WERI-Rb-1 (cell line): ENCODE measurements around the gene ADAT3.

Experiments
- DNase-seq: peaks from one replicate; pipeline ENCODE4 v3.0.0-alpha.2; 2020
- H3K27ac ChIP-seq: fragments of 250-450 bp; sonication (Bioruptor Pico); 2 replicates; pipeline ENCODE4 v1.5.1; 2020; ENCODE audit warnings: mild to moderate bottlenecking, moderate library complexity
- H3K27me3 ChIP-seq: fragments of 250-450 bp; sonication (Bioruptor Pico); 2 replicates; pipeline ENCODE4 v1.5.1; 2021; ENCODE audit warnings: mild to moderate bottlenecking, low read depth, moderate library complexity; ENCODE audit not compliant: insufficient read depth, severe bottlenecking
- H3K36me3 ChIP-seq: fragments of 250-450 bp; sonication (Bioruptor Pico); 2 replicates; pipeline ENCODE4 v1.5.1; 2020; ENCODE audit warnings: mild to moderate bottlenecking, moderate library complexity
- H3K4me3 ChIP-seq: 2 replicates; pipeline ENCODE4 v1.5.1; 2011; ENCODE audit warnings: low read depth, mild to moderate bottlenecking, control low read depth, low read length
- H3K9me3 ChIP-seq: fragments of 250-450 bp; sonication (Bioruptor Pico); 2 replicates; pipeline ENCODE4 v1.5.1; 2021; ENCODE audit warnings: mild to moderate bottlenecking, moderate library complexity; ENCODE audit not compliant: severe bottlenecking
- TF ChIP-seq, protein P1 (sequence below): IDR thresholded peaks from 2 replicates; pipeline ENCODE4 v1.5.1; 2011; ENCODE audit warnings: low read depth, mild to moderate bottlenecking, control low read depth, inconsistent platforms, low read length

The ADAT3 gene

DNA sequence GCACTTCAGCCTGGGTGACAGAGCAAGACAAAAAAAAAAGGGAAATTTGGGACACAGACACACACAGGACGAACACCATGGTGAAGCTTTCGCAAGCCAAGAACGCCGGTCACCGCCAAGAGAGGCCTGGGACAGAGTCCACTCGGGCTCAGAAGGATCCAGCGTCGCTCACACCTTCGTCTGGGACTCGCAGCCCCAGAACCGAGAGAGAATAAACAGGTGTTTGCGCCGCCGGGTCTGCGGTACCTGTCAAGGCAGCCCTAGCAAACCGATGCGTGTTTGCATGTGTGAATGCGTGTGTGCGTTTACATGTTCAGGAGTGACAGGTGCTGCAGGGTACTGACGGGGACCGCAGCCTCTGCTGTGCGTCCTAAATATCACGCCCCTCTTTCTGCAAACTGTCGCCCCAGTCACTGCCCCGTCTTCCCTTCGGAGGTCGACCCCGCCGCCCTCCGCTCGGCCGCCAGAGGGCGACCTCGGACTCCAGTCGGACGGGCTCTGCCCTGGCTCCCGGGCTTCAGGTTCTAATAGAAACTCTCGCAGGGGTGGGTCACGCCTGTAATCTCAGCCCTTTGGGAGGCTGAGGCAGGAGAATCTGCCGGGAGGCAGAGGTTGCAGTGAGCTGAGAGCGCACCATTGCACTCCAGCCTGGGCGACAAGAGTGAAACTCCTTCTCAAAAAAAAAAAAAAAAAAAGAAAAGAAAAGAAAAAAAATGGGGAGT, 24.0 kb downstream of the ADAT3 start:
- Histone ChIP-seq H3K27ac (no peak overlapping the region), H3K9me3 (peaks cover 16% of the 10 kb centered on the region), H3K27me3 (peaks cover 3% of the 10 kb centered on the region), H3K4me3 (peak overlapping the region; percentile 8), H3K36me3 (peaks cover 9% of the 10 kb centered on the region)
- TF ChIP-seq, protein P1, sequence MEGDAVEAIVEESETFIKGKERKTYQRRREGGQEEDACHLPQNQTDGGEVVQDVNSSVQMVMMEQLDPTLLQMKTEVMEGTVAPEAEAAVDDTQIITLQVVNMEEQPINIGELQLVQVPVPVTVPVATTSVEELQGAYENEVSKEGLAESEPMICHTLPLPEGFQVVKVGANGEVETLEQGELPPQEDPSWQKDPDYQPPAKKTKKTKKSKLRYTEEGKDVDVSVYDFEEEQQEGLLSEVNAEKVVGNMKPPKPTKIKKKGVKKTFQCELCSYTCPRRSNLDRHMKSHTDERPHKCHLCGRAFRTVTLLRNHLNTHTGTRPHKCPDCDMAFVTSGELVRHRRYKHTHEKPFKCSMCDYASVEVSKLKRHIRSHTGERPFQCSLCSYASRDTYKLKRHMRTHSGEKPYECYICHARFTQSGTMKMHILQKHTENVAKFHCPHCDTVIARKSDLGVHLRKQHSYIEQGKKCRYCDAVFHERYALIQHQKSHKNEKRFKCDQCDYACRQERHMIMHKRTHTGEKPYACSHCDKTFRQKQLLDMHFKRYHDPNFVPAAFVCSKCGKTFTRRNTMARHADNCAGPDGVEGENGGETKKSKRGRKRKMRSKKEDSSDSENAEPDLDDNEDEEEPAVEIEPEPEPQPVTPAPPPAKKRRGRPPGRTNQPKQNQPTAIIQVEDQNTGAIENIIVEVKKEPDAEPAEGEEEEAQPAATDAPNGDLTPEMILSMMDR, result peak; percentile 91
- peak; percentile 79 for DNase-seq

DNA sequence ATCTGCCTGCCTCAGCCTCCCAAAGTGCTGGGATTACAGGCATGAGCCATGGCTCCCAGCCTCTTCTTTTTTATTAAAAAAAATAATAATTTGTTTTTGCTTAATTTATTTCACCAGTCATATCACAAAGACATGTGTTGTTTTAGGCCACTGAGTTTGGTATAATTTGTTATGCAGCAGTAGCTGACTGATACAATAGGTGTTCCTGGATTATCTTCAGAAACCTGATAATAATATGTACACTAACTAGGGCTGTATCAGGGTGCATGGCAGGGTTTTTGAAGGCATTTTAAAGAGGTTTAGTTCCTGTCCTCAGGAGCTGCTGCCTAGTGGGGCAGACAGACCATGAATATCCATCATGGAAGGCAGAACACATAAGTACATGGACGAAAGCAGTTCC, 26.2 kb downstream of the ADAT3 start:
- TF ChIP-seq, protein P1, result no peak
- Histone ChIP-seq H3K27me3 (peaks cover 3% of the 10 kb centered on the region), H3K9me3 (peaks cover 21% of the 10 kb centered on the region), H3K36me3 (no peaks in the 10 kb centered on the region), H3K27ac (no peak overlapping the region), H3K4me3 (no peak overlapping the region)
- no peak for DNase-seq

DNA sequence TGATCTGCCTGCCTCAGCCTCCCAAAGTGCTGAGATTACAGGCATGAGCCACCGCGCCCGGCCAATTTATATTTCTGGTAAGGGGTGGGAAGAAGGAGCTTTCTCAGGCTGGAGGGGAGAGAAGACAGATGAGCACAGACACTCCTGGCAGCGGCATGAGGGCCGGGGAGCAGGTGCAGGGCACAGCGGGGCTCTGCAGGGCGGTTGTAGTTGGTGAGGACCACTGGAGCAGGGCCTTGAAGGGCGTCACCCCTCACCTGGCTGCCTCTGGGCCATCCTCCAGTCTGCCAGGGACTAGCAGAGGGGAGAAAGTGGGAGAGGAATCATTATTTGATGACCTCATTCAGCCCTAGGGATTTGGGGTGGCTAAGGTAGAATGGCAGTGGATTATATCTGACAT, 27.2 kb downstream of the ADAT3 start:
- DNase-seq, result no peak
- H3K4me3 ChIP-seq, result no peak overlapping the region
- H3K36me3 ChIP-seq, result no peaks in the 10 kb centered on the region
- peaks cover 3% of the 10 kb centered on the region for H3K27me3 ChIP-seq
- TF ChIP-seq, protein P1, result no peak
- H3K9me3 ChIP-seq, result peaks cover 21% of the 10 kb centered on the region
- no peak overlapping the region for H3K27ac ChIP-seq

DNA sequence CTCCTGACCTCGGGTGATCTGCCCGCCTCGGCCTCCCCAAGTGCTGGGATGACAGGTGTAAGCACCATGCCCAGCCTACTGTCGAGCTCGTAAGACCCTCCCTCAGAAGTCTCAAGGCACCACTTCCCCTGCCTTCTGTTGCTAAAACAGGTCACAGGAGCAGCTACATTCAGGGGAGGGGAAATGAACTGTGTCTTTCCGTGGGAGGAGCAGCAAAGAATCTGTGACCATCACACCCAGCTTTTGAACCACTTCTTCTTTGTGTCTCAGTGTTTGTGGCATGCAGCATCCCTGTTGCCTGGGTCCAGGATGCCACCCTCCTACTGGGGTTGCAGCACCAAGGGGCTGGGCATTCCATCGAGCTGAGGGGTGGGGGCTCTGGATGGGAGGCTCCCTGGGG, 28.0 kb downstream of the ADAT3 start:
- Histone ChIP-seq H3K4me3 (no peak overlapping the region), H3K27ac (no peak overlapping the region), H3K27me3 (peaks cover 3% of the 10 kb centered on the region), H3K36me3 (no peaks in the 10 kb centered on the region), H3K9me3 (peaks cover 17% of the 10 kb centered on the region)
- DNase-seq, result no peak
- TF ChIP-seq, protein P1, result no peak

DNA sequence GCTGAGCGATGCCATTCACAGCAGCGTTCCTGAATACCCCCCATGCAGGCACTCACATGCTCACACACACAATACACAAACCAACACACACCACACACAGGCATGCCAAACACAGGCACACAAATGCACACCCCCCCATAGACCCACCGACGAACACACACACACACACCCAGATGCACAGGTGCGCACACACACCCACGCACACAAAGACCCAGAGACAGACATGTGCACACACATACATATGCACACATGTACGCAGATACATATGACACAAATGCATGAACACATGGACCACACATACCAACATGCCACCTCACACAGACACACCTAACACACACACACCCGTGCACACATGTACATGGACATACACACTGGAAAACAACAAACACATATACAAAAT, 28.7 kb downstream of the ADAT3 start:
- no peak overlapping the region for H3K4me3 ChIP-seq
- TF ChIP-seq, protein P1, result no peak
- H3K9me3 ChIP-seq, result peaks cover 17% of the 10 kb centered on the region
- no peaks in the 10 kb centered on the region for H3K36me3 ChIP-seq
- H3K27me3 ChIP-seq, result peaks cover under 1% of the 10 kb centered on the region
- DNase-seq, result no peak
- H3K27ac ChIP-seq, result no peak overlapping the region
